Epithelial cell of proximal tubule (primary cell): ENCODE measurements around the gene KIF13A. TPM values are rescaled to one million over a fixed set of nuclear protein-coding genes. Genes with fewer than 3 reads are reported as not detected.
A peak's percentile ranks its signal among the peaks of the same experiment; 100 is the strongest.

ENCODE experiments used
- DNase-seq: peaks from one replicate; pipeline ENCODE4 v3.0.0-alpha.2; 2011; ENCODE audit warnings: low read depth
- H3K4me3 ChIP-seq: 2 replicates; pipeline ENCODE4 v1.5.1; 2011; ENCODE audit warnings: low read depth, mild to moderate bottlenecking, low read length
- CTCF ChIP-seq: conservative IDR thresholded peaks from 2 replicates; pipeline ENCODE4 v1.5.1; 2012; ENCODE audit warnings: low read depth, mild to moderate bottlenecking, low read length
- total RNA-seq: library from RNA; depleted of rRNA; stranded (reverse); fragments of >200 nt; gene quantifications from 2 replicates; pipeline ENCODE4 v1.2.3, GENCODE V29; 2015

The KIF13A gene
- 12.5 and 15.5 TPM in 2 replicates for total RNA-seq

- peak within 1 kb of the TSS; percentile 89 for H3K4me3 ChIP-seq
- DNase-seq = no peak
- no peak for TF ChIP-seq CTCF
Measured at GRCh38 chr6:17987447-17987696, at the start of gene KIF13A. Gene KIF13A (minus strand): TSS chr6:17987635. CDS start chr6:17987463, 172 bp downstream.

- DNase-seq = no peak
- no peak for TF ChIP-seq CTCF
- H3K4me3 ChIP-seq = no peak overlapping the region
Measured at GRCh38 chr6:18036781-18037180, 49.3 kb upstream of the KIF13A start.

DNA sequence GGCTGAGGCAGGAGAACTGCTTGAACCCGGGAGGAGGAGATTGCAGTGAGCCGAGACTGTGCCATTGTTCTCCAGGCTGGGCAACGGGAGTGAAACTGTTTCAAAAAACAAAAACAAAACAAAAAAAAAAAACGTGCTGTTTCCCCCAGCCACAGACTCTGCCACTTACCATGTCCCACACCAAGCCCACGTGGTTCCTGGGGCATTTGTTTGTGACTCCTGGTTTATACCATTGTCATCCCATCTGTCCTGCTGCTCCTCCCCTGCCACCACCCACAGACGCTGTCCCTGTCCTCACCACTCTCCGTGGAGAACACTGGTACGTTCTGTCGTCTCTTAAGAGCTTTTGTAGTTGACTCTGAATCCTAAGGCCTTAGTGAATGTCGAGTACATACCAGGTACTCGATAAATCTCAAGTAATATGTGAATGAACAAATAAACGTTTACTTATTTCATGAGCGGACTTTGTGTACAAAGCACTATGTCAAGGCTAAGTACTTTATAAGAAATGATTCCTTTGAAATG, 48.0 kb upstream of the KIF13A start:
- no peak overlapping the region for H3K4me3 ChIP-seq
- no peak for TF ChIP-seq CTCF
- DNase-seq = no peak

DNA sequence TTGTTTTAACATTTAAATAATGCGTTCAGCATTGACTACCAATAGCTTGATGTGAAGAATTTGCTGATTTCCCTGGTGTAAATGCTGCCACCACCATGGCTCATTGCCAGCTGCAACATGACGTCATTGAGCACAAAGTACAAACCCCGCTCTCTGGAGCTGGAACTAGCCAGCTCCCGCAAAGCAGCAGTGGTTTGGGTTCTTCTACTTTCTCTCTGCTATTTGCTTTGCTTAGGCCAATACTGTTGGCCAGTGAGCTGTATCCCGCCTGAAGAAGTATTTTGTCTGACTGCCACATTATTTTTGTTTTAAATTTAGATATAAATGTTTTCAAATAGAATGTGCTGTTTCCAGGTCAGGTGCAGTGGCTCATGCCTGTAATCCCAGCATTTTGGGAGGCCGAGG, 47.4 kb upstream of the KIF13A start:
- no peak for DNase-seq
- H3K4me3 ChIP-seq = no peak overlapping the region
- no peak for TF ChIP-seq CTCF

- no peak for DNase-seq
- no peak overlapping the region for H3K4me3 ChIP-seq
- no peak for TF ChIP-seq CTCF
Measured at GRCh38 chr6:18031680-18032256, 44.3 kb upstream of the KIF13A start.

DNA sequence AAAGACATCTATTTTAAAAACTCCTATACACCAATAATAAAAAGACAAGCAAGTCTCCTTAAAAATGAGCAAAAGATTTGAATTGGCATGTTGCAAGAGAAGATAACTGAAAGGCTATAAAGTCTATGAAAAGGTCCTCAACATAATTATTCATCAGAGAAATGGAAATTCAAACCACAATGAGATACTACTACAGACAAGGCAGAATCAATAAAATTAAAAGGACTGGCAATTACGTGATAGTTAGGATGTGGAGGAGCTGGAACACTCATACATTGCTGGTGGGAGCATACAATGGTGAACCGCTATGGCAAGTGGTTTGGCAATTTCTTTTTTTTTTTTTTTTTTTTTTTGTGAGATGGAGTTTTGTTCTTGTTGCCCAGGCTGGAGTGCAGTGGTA, 43.8 kb upstream of the KIF13A start:
- H3K4me3 ChIP-seq = no peak overlapping the region
- no peak for DNase-seq
- TF ChIP-seq CTCF = no peak

DNA sequence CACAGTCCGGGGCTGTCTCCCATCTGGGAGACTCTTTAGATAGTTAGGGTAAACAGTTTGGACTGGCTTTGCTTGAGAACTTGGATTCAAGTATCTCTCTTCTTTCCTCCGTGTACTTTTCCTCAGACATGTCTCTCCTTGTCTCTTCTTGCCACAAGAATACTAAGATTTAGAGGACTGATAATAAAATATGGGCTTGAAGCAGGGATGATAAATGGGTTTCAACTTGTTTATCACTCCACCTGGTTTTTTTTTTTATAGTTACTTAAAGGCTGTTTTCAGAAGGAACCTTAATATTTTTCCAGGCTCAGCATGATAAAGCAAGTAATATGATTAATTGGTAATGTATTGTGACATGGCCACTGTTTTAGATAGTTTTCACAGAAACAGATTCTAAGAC, 40.9 kb upstream of the KIF13A start:
- TF ChIP-seq CTCF = no peak
- no peak for DNase-seq
- H3K4me3 ChIP-seq = no peak overlapping the region
